Astrocyte (in vitro differentiated cells and primary cell): Measurements from ENCODE around the gene ZNF2.

Experiments
- EZH2 ChIP-seq: IDR thresholded peaks from 2 replicates; pipeline ENCODE4 v1.6.1; 2012; ENCODE audit warnings: mild to moderate bottlenecking, low read length, inconsistent platforms; ENCODE audit not compliant: insufficient read depth
- TF ChIP-seq, protein P1 (sequence below): IDR thresholded peaks from 2 replicates; pipeline ENCODE4 v1.5.1; 2011; ENCODE audit warnings: low read depth, mild to moderate bottlenecking, inconsistent platforms, low read length, moderate library complexity; ENCODE audit not compliant: insufficient read depth

DNA sequence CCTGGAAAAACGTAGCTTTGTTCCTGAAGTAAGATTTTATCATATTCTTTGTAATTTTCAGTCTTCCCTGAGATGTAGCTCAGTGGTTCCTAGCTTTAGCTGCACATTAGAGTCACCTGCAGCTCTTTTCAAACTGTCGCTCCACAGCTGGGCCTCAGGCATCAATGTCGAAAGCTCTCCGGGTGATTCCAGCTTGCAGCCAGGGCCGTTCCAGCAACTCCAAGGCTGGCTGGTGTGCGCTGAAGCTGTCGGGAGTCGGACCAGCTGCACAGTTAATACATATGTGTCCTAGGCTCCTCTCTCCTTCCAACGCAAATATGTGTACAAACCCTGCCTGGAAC is 609 bp upstream of the ZNF2 start:
- TF ChIP-seq, protein P1, sequence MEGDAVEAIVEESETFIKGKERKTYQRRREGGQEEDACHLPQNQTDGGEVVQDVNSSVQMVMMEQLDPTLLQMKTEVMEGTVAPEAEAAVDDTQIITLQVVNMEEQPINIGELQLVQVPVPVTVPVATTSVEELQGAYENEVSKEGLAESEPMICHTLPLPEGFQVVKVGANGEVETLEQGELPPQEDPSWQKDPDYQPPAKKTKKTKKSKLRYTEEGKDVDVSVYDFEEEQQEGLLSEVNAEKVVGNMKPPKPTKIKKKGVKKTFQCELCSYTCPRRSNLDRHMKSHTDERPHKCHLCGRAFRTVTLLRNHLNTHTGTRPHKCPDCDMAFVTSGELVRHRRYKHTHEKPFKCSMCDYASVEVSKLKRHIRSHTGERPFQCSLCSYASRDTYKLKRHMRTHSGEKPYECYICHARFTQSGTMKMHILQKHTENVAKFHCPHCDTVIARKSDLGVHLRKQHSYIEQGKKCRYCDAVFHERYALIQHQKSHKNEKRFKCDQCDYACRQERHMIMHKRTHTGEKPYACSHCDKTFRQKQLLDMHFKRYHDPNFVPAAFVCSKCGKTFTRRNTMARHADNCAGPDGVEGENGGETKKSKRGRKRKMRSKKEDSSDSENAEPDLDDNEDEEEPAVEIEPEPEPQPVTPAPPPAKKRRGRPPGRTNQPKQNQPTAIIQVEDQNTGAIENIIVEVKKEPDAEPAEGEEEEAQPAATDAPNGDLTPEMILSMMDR, result no peak
- no peak for TF ChIP-seq EZH2
